BE2C (cell line): ENCODE data around the gene BCLAF3.

ENCODE experiments used
- DNase-seq: peaks from one replicate; pipeline ENCODE4 v3.0.0-alpha.2; 2020
- H3K27me3 ChIP-seq: fragments of 250-450 bp; sonication (Bioruptor Pico); 2 replicates; pipeline ENCODE4 v1.5.1; 2020; ENCODE audit warnings: mild to moderate bottlenecking
- H3K36me3 ChIP-seq: fragments of 250-450 bp; sonication (Bioruptor Pico); 2 replicates; pipeline ENCODE4 v1.5.1; 2020; ENCODE audit warnings: mild to moderate bottlenecking
- H3K4me1 ChIP-seq: fragments of 250-450 bp; sonication (Bioruptor Pico); 2 replicates; pipeline ENCODE4 v1.5.1; 2020
- H3K4me3 ChIP-seq: 2 replicates; pipeline ENCODE4 v1.5.1; 2011; ENCODE audit warnings: low read depth, low read length
- H3K9me3 ChIP-seq: fragments of 250-450 bp; sonication (Bioruptor Pico); 2 replicates; pipeline ENCODE4 v1.5.1; 2020
- TF ChIP-seq, protein P1 (sequence below): IDR thresholded peaks from 2 replicates; pipeline ENCODE4 v1.5.1; 2012; ENCODE audit warnings: mild to moderate bottlenecking, low read depth, low read length

Gene BCLAF3

DNA sequence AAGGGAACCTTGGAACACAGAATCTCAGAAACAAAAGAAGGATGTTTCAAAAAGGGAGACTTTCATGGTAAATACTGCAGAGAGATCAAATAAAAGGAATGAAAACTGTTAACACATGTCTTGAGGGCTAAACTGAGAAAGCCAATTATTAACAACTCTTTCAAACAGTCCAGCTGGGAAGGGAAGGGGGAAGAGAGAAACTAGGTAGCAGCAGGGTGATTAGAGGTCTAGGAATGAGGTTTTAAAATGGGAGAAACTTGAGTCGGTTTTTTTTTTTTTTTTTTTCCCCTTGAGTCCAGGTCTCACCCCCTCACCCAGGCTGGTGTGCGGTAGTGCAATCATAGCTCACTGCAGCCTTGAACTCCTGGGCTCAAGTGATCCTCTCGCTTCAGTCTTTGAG is 4.3 kb downstream of the BCLAF3 start:
- TF ChIP-seq, protein P1, sequence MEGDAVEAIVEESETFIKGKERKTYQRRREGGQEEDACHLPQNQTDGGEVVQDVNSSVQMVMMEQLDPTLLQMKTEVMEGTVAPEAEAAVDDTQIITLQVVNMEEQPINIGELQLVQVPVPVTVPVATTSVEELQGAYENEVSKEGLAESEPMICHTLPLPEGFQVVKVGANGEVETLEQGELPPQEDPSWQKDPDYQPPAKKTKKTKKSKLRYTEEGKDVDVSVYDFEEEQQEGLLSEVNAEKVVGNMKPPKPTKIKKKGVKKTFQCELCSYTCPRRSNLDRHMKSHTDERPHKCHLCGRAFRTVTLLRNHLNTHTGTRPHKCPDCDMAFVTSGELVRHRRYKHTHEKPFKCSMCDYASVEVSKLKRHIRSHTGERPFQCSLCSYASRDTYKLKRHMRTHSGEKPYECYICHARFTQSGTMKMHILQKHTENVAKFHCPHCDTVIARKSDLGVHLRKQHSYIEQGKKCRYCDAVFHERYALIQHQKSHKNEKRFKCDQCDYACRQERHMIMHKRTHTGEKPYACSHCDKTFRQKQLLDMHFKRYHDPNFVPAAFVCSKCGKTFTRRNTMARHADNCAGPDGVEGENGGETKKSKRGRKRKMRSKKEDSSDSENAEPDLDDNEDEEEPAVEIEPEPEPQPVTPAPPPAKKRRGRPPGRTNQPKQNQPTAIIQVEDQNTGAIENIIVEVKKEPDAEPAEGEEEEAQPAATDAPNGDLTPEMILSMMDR, result no peak
- H3K36me3 ChIP-seq, result no peaks in the 10 kb centered on the region
- no peak for DNase-seq
- no peaks in the 10 kb centered on the region for H3K27me3 ChIP-seq
- no peaks in the 10 kb centered on the region for H3K9me3 ChIP-seq
- H3K4me1 ChIP-seq, result no peaks in the 10 kb centered on the region
- H3K4me3 ChIP-seq, result no peak overlapping the region

DNA sequence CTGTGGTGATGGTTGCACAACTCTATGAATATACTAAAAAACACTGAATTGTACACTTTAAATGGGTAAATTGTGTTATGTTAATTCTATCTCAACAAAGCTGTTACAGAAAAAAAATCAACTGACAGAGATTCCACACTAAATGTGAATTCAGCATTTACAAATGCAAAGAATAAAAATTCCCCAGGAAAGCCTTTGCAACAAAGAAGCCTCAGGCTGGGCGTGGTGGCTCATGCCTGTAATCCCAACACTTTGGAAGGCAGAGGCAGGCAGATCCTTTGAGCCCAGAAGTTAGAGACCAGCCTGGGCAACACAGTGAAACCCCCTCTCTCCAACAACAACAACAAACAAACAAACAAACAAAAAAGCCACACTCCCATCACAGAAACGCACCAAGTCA is 8.9 kb downstream of the BCLAF3 start:
- H3K9me3 ChIP-seq, result no peaks in the 10 kb centered on the region
- DNase-seq, result no peak
- H3K4me3 ChIP-seq, result no peak overlapping the region
- TF ChIP-seq, protein P1, result no peak
- H3K36me3 ChIP-seq, result no peaks in the 10 kb centered on the region
- H3K4me1 ChIP-seq, result no peaks in the 10 kb centered on the region
- no peaks in the 10 kb centered on the region for H3K27me3 ChIP-seq

DNA sequence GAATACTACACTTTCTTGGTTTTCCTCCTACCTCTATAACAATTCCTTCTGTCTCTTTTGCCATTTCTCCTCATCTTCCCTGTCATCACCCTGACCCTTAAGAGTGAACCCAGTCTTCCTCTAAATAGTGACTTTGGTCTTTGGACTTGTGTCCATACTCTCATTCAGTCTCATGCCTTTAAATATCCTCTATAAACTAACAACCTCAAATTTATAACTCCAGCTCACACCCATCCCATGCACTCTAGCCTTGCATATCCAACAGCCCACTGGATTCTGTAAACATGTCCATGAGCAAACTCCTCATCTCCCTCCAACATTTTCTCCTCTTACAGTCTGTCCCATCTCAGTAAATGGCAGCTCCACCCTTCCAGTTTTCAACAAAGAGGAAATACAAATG is 15.0 kb downstream of the BCLAF3 start:
- DNase-seq, result no peak
- Histone ChIP-seq H3K4me1 (no peaks in the 10 kb centered on the region), H3K4me3 (no peak overlapping the region), H3K36me3 (no peaks in the 10 kb centered on the region), H3K9me3 (no peaks in the 10 kb centered on the region), H3K27me3 (no peaks in the 10 kb centered on the region)
- TF ChIP-seq, protein P1, result no peak

DNA sequence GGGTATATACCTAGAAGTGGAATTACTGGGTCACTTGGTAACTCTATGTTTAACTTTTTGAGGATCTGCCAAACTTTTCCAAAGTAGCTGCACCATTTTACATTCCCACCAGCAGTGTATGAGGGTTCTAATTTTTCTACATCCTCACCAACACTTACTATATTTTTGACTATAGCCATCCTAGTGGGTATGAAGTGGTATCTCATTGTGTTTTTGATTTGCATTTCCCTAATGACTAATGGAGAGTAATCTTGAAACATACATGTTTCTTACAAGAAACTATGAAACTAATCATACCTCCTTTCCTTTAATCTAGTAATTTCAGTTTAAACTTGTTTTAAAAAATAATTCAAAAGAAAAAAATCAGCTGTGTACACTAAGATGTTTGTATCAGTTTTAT is 17.9 kb downstream of the BCLAF3 start:
- H3K4me1 ChIP-seq, result no peaks in the 10 kb centered on the region
- H3K4me3 ChIP-seq, result no peak overlapping the region
- TF ChIP-seq, protein P1, result no peak
- no peak for DNase-seq
- H3K9me3 ChIP-seq, result no peaks in the 10 kb centered on the region
- H3K27me3 ChIP-seq, result no peaks in the 10 kb centered on the region
- H3K36me3 ChIP-seq, result no peaks in the 10 kb centered on the region

DNA sequence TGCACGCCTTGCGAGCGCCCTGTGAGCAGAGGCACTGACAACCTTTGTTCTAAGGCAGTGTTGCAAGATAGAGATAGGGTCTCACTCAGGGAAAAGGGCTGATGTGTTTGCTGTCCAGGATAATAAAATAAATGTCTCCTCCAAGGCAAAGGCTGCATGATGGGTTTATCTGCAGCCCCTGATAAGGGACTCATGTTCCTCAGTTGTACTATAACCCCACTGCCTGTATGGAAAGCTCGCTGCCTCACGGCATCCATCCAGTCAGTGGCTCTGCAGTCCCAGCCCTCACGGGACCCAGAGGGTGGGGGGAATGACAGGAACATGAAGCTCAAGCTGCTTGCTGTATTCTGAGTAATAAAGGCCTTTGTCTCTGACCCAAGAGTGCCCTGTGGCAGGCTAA is 22.6 kb downstream of the BCLAF3 start:
- TF ChIP-seq, protein P1, result no peak
- H3K9me3 ChIP-seq, result no peaks in the 10 kb centered on the region
- H3K36me3 ChIP-seq, result no peaks in the 10 kb centered on the region
- H3K4me3 ChIP-seq, result no peak overlapping the region
- no peak for DNase-seq
- H3K27me3 ChIP-seq, result no peaks in the 10 kb centered on the region
- H3K4me1 ChIP-seq, result no peaks in the 10 kb centered on the region

DNA sequence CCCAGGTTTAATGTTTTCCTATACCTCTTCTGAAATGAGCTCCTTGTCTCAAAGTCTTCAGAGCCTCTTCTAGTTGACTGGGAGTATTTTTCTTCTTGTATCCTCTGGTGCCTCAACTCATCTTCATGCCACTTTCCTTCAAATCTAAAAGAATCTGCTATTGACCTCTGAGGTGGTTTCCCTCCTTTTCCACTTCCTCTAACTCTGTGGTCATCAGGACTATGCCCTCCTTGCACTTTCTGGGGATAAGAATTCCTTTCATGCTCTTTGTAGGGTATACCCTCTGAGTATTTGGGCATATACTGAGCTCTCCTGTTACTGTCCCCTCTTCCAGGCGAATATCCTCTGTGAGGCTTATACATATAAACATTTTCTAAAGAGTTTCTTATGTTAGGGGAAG is 24.8 kb downstream of the BCLAF3 start:
- DNase-seq, result no peak
- TF ChIP-seq, protein P1, result no peak
- H3K27me3 ChIP-seq, result no peaks in the 10 kb centered on the region
- no peak overlapping the region for H3K4me3 ChIP-seq
- no peaks in the 10 kb centered on the region for H3K36me3 ChIP-seq
- H3K4me1 ChIP-seq, result no peaks in the 10 kb centered on the region
- H3K9me3 ChIP-seq, result no peaks in the 10 kb centered on the region
